Lower leg skin (tissue), 3 donors: ENCODE measurements around the gene SGIP1.

Experiments used
- CTCF ChIP-seq, 3 donors: fragments of 450-650 bp; IDR thresholded peaks; one replicate each; pipeline ENCODE4 v1.5.1; 2016; ENCODE audit warnings: antibody characterized with exemption in 3 of 3, mild to moderate bottlenecking in 3 of 3, moderate library complexity in 2 of 3
- POLR2A ChIP-seq, 2 donors: fragments of 450-650 bp; IDR thresholded peaks; one replicate each; pipeline ENCODE4 v1.6.1; 2016 to 2017; ENCODE audit warnings: antibody characterized with exemption in 2 of 2, mild to moderate bottlenecking in 1 of 2, moderate library complexity in 1 of 2

- TF ChIP-seq CTCF (IDR thresholded peaks at IDR 0.05), result no peak
- no peak for TF ChIP-seq POLR2A (IDR thresholded peaks at IDR 0.05)
These were observed 90.6 kb downstream of the SGIP1 start for GRCh38 chr1:66624412-66625060.
